Cortex of kidney (tissue), 1 donor: ENCODE results near the gene IL1F10.
"Not testable (repeated sequence)": the region's sequence is repeated elsewhere in the genome, so short reads cannot be mapped to it uniquely, and the experiment has no call there.

ENCODE experiments used
- DNase-seq: peaks from one replicate; lab custom pipeline; 2025; lab: John Stamatoyannopoulos, UW

Gene IL1F10

GRCh38 chr2:113081488-113082210, 13.9 kb downstream of the IL1F10 start:
- no peak for DNase-seq

- no peak for DNase-seq
Observed at GRCh38 chr2:113083296-113083695, 15.5 kb downstream of the IL1F10 start.

GRCh38 chr2:113084249-113085000, 16.7 kb downstream of the IL1F10 start:
- no peak for DNase-seq

- no peak for DNase-seq
Observed at GRCh38 chr2:113085542-113085941, 17.8 kb downstream of the IL1F10 start.

- no peak for DNase-seq
Observed at GRCh38 chr2:113088213-113088992, 20.6 kb downstream of the IL1F10 start.

- no peak for DNase-seq
Observed at GRCh38 chr2:113089916-113090315, 22.1 kb downstream of the IL1F10 start.

- DNase-seq: no peak
Observed at GRCh38 chr2:113091231-113091896, 23.6 kb downstream of the IL1F10 start.

- no peak for DNase-seq
Observed at GRCh38 chr2:113092864-113093612, 25.3 kb downstream of the IL1F10 start.

- no peak for DNase-seq
Observed at GRCh38 chr2:113093613-113093977, 25.8 kb downstream of the IL1F10 start.

GRCh38 chr2:113096306-113096705, 28.5 kb downstream of the IL1F10 start:
- DNase-seq: not testable (repeated sequence)

- DNase-seq: not testable (repeated sequence)
Observed at GRCh38 chr2:113096842-113097618, 29.3 kb downstream of the IL1F10 start.

- DNase-seq: no peak
Observed at GRCh38 chr2:113098041-113098440, 30.3 kb downstream of the IL1F10 start.

- no peak for DNase-seq
Observed at GRCh38 chr2:113098532-113098931, 30.8 kb downstream of the IL1F10 start.

GRCh38 chr2:113102133-113102532, 34.4 kb downstream of the IL1F10 start:
- DNase-seq: no peak

GRCh38 chr2:113103277-113103676, 35.5 kb downstream of the IL1F10 start:
- no peak for DNase-seq

- DNase-seq: no peak
Observed at GRCh38 chr2:113104054-113104611, 36.4 kb downstream of the IL1F10 start.

GRCh38 chr2:113105047-113105785, 37.4 kb downstream of the IL1F10 start:
- no peak for DNase-seq

- DNase-seq: no peak
Observed at GRCh38 chr2:113111121-113111520, 43.4 kb downstream of the IL1F10 start.

- no peak for DNase-seq
Observed at GRCh38 chr2:113111823-113112287, 44.1 kb downstream of the IL1F10 start.
